ENCODE results near the gene ZNF765.
"Not testable (repeated sequence)": the region's sequence is repeated elsewhere in the genome, so short reads cannot be mapped to it uniquely, and the experiment has no call there.

Gene ZNF765

DNA sequence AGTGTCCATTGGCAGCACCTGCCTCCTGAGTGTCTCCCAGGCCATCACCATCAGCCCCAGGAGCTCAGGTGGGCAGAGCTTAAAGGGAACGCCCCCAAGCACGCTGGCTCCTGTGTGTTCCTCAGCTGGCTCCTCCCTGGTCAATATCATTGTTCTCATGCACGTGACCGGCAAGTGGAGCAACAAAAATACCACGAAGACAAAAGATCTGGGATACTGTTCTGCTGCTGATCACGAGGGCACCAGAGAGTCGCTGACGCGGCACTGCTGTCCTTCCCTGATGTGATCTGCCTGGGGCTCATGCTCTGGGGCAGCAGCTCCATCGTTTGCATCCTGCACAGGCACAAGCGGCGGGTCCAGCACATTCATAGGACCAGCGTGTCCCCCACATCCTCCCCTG lies 28.1 kb downstream of the ZNF765 start:
- not testable (repeated sequence) for DNase-seq

DNA sequence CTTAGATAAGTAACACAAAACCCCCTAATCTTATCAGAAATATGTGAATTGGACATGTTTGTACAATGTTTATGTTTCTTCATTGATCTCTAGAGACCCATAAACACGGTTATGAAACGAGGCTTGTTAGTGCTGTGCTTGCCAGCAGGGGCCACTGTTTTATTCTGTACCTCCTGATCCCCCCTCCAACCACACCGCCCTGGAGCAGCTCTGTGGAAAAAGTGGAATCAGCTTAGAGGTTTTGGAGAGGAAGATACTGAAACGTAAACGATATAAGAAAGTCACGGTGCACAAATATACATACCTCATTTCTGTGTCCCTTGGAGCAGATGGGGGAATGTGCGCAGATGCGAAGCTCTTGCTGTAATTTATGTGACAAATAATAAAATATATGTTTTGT lies 28.7 kb downstream of the ZNF765 start:
- DNase-seq, result not testable (repeated sequence)

DNA sequence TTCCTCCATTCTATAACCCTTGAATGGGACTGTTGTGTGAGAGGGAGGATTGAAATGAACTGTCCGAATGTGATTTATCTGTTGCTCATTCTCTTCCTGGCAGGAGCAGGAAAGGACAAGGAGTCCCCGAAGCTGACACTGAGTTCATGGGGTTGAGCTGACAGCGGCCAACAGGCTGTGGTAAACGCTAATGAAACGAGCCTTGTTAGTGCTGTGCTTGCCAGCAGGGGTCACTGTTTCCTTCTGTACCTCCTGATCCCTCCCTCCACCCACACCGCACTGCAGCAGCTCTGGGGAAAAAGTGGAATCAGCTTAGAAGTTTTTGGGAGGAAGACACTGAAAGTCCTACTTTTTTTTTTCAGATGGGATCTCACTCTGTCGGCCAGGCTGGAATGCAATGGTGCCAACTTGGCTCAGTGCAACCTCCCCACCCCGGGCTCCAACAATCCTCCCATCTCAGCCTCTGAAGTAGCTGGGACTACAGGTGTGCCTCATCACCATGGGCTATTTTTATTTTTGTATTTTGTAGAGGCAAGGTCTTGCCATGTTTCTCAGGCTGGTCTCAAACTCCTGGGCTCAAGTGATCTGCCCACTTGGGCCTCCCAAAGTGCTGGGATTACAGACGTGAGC lies 30.1 kb downstream of the ZNF765 start:
- peak; percentile 85 for DNase-seq

DNA sequence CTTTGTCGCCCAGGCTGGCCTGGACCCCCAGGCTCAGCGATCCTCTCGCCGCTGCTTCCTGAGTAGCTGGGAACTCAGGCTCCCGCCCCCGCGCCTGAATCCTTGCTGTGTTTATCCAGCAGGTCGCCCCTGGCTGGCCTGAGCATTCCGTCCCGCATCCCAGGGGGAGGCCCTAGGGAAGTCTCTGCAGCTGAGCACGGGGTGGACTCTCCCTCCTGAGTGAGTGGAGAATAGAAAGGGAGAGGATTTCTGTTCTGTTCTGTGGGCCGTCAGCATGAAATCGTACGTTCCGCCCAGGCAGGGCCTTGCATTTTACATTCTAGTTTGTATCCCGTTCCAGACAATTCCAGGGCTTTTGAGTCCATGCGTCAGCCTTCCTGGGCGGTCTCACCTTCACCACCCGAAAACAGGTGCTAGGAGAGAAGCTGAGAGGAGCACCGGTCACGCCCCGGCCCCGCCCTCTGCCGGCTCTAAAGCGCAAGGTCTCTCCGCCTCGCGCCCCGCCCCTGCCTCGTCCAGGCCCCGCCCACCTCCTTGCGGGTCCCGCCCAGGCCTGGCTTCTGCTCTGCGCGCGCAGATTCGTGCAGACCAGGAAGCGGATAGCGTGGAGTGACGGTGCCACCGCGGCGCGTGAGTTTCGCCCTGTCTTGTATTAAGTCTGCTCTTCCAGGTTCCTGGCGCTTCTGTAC lies 36.6 kb downstream of the ZNF765 start, which contains the start of gene ZNF761:
ZNF761 (plus strand) TSS at position 586 of the 689 bp plus-strand sequence. CDS start 15,285 bp downstream, outside the sequence.
- peak; percentile 96 for DNase-seq

DNA sequence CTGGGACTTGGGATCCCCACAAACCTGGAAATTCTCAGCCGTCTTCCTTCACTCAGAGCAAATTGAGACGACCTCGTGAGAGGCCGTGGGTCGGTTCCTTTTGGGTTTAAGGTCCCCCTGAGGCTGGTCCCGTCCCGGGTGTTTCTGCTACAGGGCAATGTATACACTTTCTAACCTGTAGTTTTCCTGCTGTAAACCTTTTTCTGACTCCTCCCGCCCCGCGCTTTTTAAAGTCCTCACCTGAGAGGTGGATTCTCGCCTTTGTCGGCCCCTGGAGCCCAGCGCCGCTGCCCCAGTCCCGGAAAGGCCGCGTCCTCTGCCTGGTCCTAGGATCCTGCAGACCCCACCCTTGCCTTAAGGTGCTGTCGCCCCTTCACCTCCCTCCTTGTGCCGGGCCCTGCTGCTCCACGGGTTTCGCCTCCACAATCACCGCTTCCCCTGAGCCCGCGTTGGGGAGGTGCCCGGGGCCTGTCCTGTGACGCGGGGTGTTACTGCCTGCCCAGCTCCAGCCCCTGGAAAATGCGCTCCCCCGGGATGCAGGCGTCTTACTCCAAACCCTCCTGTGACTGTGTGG lies 37.2 kb downstream of the ZNF765 start:
- DNase-seq, result peak; percentile 42

DNA sequence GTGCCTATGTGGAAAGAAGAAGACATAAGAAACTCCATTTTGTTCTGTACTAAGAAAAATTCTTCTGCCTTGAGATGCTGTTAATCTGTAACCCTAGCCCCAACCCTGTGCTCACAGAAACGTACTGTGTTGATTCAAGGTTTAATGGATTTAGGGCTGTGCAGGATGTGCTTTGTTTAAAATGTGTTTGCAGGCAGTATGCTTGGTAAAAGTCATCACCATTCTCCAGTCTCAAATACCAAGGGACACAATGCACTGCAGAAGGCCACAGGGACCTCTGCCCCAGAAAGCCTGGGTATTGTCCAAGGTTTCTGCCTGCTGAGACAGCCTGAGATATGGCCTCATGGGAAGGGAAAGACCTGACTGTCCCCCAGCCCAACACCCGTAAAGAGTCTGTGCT lies 48.9 kb downstream of the ZNF765 start:
- not testable (repeated sequence) for DNase-seq

DNA sequence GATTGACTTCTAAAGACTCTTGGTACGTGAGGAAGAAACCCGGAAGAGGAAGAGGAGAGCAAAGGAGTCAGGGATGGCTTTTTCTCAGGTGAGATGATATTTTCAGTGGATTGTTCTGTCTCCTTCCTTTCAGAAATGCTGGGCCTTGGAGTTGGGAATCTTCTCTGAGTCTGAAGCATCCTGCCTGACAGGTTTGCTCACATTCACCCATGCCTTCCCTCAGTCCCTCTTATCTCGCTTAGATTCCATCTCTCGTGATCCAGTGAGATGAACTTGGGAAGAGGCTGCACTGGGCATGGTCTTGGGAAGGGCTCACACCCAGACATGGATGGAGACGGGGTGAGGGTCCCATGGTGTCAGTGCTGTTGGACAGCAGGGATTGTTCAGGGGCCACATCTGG lies 52.2 kb downstream of the ZNF765 start:
- not testable (repeated sequence) for DNase-seq

DNA sequence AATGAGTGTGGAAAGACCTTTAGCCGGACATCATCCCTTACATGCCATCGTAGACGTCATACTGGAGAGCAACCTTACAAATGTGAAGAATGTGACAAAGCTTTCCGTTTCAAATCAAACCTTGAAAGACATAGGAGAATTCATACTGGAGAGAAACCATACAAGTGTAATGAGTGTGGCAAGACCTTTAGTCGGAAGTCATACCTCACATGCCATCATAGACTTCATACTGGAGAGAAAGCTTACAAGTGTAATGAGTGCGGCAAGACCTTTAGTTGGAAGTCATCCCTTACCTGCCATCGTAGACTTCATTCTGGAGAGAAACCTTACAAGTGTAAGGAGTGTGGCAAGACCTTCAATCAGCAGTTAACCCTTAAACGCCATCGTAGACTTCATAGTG lies 60.9 kb downstream of the ZNF765 start:
- DNase-seq, result no peak

DNA sequence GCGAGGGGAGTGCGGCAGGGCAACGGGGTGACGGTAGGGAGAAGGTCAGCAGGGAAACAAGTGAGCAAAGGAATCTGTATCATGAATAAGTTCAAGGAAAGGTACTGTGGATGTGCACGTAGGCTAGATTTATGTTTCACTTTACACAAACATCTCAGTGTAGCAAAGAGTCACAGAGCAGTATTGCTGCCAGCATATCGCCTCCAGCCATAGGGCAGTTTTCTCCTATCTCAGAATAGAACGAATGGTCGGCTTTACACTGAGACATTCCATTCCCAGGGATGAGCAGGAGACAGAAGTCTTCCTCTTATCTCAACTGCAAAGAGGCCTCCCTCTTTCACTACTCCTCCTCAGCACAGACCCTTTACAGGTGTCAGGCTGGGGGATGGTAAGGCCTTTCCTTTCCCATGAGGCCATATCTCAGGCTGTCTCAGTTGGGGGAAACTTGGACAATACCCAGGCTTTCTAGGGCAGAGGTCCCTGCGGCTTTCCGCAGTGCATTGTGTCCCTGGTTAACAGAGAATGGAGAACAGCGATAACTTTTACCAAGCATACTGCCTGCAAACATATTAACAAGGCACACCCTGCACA lies 65.3 kb downstream of the ZNF765 start:
- DNase-seq, result not testable (repeated sequence)

DNA sequence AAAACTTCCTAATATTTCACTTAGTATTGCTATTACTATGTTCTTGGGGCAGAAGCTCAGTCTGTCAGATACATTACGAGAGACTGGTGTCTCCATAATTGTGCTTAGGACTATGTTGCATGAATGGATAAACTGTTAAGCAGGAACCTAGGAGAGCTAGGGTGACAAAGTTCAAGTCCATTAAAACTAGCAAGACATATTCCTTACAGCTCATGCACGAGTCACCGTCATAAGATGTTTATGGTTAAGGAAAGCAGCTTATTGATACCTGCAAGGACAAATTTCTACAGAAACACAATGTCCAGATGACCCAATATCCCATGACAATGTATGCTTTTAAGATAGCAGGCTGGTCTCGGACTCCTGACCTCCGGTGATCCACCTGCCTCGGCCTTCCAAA lies 66.9 kb downstream of the ZNF765 start:
- no peak for DNase-seq

DNA sequence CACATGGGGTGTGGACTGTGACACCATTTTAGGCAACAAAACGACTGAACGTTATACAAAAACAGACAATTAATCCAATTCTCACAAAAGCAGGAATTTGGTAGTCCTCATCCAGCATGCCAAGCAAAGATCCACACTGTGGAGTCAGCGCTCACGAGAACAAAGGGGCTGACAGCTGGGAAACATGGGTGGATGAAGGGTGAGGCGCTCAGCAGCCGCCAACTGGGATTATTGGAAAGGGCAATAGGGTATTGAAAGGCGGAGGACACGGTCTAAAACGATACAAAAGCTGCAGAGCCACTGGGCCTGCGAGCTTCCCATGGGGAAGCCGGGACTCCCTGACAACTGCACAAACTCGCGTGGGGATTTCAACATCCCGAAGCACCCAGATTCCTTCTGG lies 67.9 kb downstream of the ZNF765 start:
- no peak for DNase-seq

DNA sequence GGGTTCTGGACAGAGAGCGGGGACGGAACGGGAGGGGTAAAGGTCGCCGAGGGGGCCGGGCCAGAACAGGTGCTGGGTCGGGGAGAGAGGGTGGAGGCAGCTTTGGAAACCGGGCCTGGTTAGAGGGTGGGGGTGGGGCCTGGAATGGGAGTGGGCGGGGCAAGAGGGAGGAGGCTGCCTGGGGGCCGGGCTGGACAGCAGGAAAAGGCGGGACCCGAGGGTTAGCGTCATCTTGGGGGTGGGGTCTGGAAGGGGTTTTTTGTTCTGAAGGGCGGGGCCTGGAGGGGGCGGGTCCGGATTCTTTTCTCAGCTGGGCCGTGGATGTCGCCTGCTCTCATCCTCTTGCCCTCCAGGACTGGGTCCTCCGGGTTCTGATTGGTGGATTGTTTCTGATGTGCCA lies 68.3 kb downstream of the ZNF765 start:
- no peak for DNase-seq

DNA sequence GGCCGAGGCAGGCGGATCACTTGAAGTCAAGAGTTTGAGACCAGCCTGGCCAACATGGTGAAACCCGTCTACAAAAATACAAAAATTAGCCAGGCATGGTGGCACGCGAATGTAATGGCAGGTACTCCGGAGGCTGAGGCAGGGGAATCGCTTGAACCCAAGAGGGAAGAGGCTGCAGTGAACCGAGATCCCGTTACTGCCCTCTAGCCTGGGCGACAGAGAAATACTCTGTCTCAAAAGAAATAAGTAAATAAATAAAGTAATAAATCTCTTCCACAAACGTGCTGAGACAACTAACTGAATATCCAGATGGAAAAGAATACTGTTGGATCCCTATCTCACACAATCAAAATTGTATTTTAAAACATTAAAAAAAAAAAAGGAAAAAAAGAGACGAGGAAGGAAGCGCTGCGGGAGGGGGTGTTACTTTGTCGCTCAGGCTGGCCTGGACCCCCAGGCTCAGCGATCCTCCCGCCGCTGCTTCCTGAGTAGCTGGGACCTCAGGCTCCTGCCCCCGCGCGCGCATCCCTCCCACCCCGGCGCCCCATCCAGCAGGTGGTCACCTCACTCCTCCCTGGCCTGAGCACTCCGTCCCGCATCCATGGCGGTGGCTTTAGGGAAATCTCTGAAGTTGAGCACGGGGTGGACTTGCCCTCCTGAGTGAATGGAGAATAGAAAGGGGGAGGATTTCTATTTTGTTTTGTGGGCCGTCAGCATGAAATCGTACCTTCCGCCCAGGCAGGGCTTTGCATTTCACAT lies 72.0 kb downstream of the ZNF765 start:
- no peak for DNase-seq

DNA sequence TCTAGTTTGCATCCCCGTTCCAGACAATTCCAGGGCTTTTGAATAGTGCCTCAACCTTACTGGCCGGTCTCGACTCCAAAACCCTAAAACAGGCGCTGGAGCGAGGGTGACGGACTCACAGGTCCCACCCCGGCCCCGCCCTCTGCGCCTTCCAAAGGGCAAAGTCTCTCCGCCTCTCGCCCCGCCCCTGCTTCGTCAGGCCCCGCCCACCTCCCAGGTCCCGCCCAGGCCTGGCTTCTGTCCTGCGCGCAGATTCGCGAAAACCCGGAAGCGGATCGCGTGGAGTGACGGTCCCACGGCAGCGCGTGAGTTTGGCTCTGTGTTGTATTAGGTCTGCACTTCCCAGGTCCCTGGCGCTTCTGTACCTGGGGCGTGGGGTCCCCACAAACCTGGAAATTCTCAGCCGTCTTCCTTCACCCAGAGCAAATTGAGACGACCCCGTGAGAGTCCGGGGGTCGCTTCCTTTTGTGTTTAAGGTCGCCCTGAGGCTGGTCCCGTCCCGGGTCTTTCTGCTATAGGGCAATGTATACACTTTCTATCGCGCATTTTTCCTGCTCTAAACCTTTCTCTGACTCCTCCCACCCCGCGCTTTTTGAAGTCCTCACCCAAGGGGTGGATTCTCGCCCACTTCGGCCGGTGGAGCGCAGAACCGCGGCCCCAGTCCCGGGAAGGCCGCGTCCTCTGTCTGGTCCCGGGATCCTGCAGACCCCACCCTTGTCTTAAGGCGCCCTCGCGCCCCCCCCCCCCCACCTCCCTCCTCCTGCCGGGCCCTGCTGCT lies 72.7 kb downstream of the ZNF765 start, which contains the start of gene ZNF813:
ZNF813 (plus strand) TSS at position 249 of the 778 bp plus-strand sequence. CDS start 16,090 bp downstream, outside the sequence.
- peak; percentile 96 for DNase-seq

DNA sequence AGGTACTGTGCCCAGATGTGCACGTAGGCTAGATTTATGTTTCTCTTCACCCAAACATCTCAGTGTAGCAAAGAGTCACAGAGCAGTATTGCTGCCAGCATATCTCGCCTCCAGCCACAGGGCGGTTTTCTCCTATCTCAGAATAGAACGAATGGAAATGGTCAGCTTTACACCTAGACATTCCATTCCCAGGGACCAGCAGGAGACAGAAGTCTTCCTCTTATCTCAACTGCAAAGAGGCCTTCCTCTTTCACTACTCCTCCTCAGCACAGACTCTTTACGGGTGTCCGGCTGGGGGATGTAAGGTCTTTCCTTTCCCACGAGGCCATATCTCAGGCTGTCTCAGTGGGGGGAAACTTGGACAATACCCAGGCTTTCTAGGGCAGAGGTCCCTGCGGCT lies 73.7 kb downstream of the ZNF765 start:
- not testable (repeated sequence) for DNase-seq

DNA sequence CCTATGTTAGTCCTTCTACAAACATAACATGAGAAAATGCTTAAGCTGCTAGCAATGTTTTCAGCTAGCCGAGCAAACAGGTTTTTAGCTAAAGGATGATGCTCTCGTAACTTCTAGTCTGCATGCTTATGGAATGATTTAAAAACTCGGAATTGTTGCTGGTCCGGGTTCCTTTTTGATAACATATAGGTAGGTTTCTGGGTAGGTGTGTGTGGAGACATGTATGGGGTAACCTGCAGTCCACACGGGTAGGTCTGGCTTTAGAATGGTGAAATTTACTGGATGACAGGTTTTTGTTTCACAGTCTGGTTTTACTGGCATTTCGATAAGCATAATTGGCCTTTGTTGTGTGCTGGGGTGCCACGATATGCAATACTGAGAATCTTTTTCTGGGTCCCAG lies 77.0 kb downstream of the ZNF765 start:
- DNase-seq, result no peak

DNA sequence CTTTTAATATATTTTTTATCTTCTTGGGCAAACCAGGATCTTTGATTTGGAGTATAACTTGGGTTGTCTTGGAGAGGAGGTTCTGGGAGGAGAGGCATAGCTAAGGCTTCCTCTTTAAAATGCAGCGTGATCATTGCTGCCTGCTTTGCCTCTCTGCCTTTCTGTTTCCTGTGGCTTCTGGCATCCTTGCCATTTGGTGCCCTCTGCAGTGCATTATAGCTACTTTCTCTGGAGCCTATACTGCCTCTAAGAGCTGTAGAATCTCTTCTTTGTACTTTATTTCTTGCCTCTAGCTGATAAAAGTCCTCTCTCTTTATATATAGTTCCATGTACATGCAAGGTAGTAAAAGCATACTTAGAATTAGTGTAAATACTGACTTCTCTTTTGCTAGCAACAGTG lies 79.9 kb downstream of the ZNF765 start:
- peak; percentile 65 for DNase-seq

DNA sequence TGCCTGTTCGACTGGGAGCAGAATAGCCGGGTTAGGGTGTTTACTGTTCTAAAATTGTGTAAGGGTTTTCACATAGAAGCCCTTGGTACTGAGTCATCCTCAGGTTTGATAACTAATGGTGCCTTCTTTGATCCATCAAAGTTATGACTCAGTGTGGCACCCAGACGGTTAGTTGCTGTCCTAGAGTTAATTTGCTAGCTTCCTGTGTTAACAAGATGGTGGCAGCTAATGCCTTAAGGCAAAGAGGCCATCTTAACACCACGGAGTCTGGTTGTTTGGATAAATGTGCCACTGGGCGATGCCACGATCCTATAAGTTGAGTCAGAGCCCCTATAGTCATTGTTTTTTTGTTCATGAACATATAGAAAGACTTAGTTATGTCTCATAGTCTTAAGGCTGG lies 80.5 kb downstream of the ZNF765 start:
- not testable (repeated sequence) for DNase-seq
